SIG-M5 (cell line): Measurements from ENCODE around the gene ATP10A.
"Not testable (repeated sequence)": the region's sequence is repeated elsewhere in the genome, so short reads cannot be mapped to it uniquely, and the experiment has no call there.

Experiments used
- DNase-seq: peaks from one replicate; lab custom pipeline; 2025; lab: John Stamatoyannopoulos, UW

Gene ATP10A

GRCh38 chr15:25771736-25772135 is 91.4 kb downstream of the ATP10A start:
- not testable (repeated sequence) for DNase-seq

GRCh38 chr15:25771338-25771706 is 91.8 kb downstream of the ATP10A start:
- no peak for DNase-seq

GRCh38 chr15:25770618-25771337 is 92.3 kb downstream of the ATP10A start:
- DNase-seq: no peak

DNA sequence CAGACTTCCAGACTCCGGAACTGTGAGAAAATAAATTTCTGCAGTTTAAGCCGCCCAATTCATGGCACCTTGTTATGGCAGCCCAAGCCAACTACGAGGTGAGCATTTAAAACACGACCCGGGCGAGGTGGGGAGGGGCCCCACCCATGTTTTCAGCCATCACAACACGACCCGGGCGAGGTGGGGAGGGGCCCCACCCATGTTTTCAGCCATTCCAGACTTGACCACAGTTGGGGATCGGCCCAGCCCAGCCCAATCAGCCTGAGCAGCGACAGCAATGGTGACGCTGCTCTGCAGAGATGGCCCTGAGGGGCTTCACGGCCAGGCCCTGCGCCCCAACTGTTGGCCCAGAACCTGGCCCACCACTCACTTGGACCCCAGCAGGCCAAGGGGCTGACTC is 93.1 kb downstream of the ATP10A start:
- no peak for DNase-seq

DNA sequence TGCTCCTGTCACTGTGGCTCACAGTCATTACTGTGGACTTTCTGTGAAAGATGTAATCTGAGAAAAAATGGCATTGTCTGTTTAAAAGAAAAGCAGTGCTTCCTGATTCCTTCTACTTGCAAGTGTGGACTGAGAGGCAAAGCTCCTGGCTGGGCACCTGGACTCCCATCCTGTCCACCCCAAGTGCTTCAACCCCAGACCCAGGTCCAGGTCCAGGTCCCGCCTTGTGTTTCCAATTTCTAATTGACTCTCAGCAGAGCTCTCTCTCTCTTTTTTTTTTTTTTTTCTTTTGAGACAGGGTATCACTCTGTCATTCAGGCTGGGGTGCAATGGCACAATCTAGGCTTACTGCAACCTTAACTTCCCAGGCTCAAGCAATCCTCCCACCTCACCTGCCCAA is 94.9 kb downstream of the ATP10A start:
- DNase-seq: no peak

DNA sequence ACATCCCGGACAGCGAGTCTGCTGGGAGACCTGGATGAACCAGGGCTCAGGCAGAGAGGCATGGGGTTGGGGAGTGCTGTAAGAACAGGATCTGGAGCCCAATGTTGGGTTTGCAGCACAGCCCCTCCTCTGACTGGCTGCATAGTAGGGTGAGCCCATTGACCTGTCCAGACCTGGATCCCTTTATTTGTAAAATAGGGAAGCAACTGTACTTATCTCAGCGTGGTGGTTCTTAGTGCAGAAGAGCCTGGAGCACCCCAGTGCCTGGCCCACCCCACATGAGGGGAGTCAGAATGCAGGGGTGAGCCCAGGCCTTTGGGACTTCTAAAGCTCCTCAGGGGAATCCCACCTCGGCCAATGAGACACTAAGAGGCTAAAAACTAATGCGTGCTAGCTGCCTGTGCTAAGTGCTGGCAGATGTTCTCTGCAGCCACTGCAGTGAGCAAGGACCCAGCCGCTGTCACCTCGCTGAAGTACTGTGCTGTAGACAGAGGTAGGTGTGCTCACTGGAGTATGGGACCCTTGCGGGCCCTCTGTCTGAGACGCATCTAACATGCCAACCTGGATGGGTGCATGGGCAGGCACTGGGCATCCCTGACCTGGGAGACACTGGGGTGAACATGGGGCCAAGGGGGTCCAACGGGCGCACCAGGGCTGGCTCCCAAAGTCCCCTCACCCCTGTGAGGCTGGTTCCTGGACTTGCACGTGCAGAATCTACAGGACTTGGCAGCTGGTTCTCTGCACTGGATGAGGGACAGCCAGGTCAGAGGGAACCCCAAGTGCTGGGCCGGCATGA is 95.6 kb downstream of the ATP10A start:
- no peak for DNase-seq

DNA sequence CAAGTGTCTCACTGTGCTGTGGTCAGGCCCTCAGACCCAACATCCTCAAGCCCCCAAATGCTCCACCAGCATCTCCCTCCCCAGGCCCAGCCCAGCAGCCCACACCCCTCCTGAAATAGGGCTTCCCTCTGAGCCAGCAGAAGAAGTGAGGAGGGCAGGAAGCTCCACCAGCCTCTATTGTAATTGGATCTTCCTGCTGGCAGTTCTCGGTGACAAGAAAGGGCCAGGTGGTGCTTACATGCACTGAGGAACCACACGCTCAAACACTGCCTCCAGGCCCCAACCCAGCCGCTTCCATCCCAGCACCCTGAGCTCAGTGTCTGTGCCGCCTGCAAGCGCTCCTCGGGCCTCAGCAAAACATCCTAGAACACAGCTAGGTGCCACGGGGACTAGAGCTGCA is 96.7 kb downstream of the ATP10A start:
- DNase-seq: no peak

GRCh38 chr15:25764980-25765735 is 98.0 kb downstream of the ATP10A start:
- no peak for DNase-seq

GRCh38 chr15:25763954-25764353 is 99.2 kb downstream of the ATP10A start:
- no peak for DNase-seq

DNA sequence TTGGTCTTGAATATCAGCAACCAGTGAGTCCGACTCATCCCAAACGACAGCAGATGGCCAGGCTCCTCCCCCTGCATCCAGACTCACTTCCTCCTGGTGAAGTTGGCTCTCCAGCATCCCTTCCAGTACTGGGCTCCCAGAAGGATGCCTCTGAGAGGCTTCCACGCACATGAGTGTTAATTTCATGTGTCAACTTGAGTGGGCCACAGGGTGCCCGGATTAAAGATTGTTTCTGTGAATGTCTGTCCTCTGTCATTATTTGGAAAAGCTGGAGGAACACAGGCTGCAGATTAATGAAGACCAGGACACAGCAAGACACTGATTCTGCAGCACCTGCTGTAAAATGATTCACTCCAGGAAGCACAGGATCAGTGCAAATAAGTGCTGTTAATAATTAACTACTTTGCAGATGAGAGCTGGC is 99.8 kb downstream of the ATP10A start:
- DNase-seq: no peak

GRCh38 chr15:25761971-25762662 is 101.0 kb downstream of the ATP10A start:
- no peak for DNase-seq

DNA sequence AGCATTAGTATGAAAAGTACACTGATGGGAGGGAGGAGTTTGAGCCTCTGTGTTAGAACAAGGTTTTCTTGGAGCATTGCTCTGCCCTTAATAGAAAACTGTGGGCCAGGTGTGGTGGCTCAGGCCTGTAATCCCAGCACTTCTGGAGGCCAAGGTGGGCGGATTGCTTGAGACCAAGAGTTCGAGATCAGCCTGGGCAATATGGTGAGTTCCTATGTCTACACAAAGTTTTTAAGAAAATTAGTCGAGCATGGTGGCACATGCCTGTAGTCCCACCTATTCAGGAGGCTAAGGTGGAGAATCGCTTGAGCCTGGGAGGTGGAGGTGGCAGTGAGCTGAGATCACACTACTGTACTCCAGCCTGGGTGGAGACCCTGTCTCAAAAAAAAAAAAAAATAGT is 103.7 kb downstream of the ATP10A start:
- no peak for DNase-seq

- DNase-seq: not testable (repeated sequence)
These were observed 104.5 kb downstream of the ATP10A start for GRCh38 chr15:25758612-25759011.

DNA sequence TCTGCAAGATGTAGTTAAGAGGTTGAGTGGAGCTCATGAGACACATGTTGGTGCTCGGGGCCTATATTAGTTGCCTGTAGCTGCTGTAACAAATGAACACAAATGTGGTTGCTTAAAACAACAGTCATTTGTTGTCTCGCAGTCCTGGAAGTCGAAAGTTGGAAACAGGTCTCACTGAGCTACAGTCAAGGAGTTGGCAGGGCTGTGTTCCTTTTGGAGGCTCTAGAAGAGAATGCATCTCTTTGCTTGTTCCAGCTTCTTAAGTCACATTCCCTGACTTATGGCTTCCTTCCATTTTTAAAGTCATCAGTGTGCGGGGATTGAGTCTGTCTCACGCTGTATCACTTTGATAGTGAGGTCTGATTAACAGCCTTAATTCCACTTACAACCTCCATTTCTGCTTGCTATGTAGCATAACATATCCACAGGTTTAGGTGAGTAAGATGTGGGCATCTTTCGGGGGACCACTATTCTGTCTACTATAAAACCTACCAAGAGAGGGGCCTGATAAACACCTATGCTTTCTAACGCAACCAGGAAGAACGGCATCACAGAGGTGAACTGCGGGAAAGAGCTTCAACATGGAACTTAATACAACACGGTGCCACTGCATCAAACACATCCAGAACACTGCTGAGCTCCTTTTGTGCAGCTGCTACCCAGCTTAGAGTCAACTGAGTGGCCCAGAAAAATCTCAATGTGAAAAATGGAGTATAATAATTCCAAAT is 119.4 kb downstream of the ATP10A start:
- DNase-seq: no peak

- no peak for DNase-seq
These were observed 120.2 kb downstream of the ATP10A start for GRCh38 chr15:25742776-25743547.

GRCh38 chr15:25742041-25742730 is 120.9 kb downstream of the ATP10A start:
- no peak for DNase-seq

- no peak for DNase-seq
These were observed 121.9 kb downstream of the ATP10A start for GRCh38 chr15:25741256-25741580.

- no peak for DNase-seq
These were observed 122.5 kb downstream of the ATP10A start for GRCh38 chr15:25740383-25741255.

DNA sequence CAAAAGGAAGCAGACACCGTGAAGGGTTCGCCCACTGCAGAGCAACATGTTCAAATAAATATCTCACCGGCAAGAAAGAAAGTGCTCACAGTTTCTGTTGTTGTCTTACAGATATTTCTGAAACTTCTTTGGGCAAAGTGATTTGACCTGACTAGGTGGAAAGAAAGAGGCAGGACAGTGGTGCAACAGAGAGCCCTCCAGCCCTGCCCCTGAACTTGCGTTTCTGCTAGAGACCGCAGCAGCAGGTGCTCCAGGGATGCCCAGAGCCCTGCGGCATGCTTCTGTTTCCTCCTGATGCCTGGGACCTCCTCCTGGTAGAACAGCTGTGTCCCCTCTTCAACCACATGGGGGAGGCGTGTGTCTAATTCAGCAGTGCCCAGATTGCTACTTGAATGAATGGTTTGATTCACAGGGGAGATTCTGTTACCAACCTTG is 123.4 kb downstream of the ATP10A start:
- no peak for DNase-seq
